Neuronal stem cell (in vitro differentiated cells): ENCODE results near the gene SHC2.
"Not testable (repeated sequence)": the region's sequence is repeated elsewhere in the genome, so short reads cannot be mapped to it uniquely, and the experiment has no call there.

Source experiments
- DNase-seq: peaks from one replicate; pipeline ENCODE4 v3.0.0-alpha.2; 2013; ENCODE audit warnings: low spot score
- H2AFZ ChIP-seq: one replicate; pipeline ENCODE4 v1.6.1; 2013; ENCODE audit warnings: mild to moderate bottlenecking, low read length, inconsistent platforms
- H2AK5ac ChIP-seq: 2 replicates; pipeline ENCODE4 v1.6.1; 2013; ENCODE audit warnings: low read depth, mild to moderate bottlenecking, inconsistent platforms, low read length, moderate library complexity, mixed read lengths
- H2BK120ac ChIP-seq: 2 replicates; pipeline ENCODE4 v1.6.1; 2013; ENCODE audit warnings: low read depth, mild to moderate bottlenecking, inconsistent platforms, low read length, moderate library complexity, mixed read lengths
- H2BK12ac ChIP-seq: one replicate; pipeline ENCODE4 v1.6.1; 2013; ENCODE audit warnings: low read length, inconsistent platforms
- H2BK15ac ChIP-seq: 2 replicates; pipeline ENCODE4 v1.6.1; 2013; ENCODE audit warnings: mild to moderate bottlenecking, low read length, inconsistent platforms, mixed read lengths
- H2BK5ac ChIP-seq: one replicate; pipeline ENCODE4 v1.6.1; 2013; ENCODE audit warnings: inconsistent platforms, mild to moderate bottlenecking, low read length, moderate library complexity
- H3K14ac ChIP-seq: one replicate; pipeline ENCODE4 v1.6.1; 2013; ENCODE audit warnings: low read length, inconsistent platforms
- H3K18ac ChIP-seq: 2 replicates; pipeline ENCODE4 v1.6.1; 2013; ENCODE audit warnings: low read length, inconsistent platforms
- H3K23ac ChIP-seq: 2 replicates; pipeline ENCODE4 v1.6.1; 2013; ENCODE audit warnings: low read depth, mild to moderate bottlenecking, mixed read lengths, low read length, inconsistent platforms; ENCODE audit not compliant: poor library complexity
- H3K27ac ChIP-seq: replicated peaks from 3 replicates; pipeline ENCODE4 v1.5.1; 2013; ENCODE audit warnings: low read length, inconsistent platforms
- H3K27me3 ChIP-seq, 3 experiments: 2 replicates each; pipeline ENCODE4 v1.6.1; 2013; ENCODE audit warnings: low read length in 3 of 3, mild to moderate bottlenecking in 2 of 3, inconsistent platforms in 1 of 3, low read depth in 1 of 3, mixed read lengths in 1 of 3, moderate library complexity in 1 of 3; ENCODE audit not compliant: control insufficient read depth in 3 of 3, insufficient read depth in 3 of 3
- H3K36me3 ChIP-seq, 2 donors: replicated peaks in 1 of 2; 2 replicates each; pipeline ENCODE4 v1.6.1; 2013; ENCODE audit warnings: low read length in 2 of 2; ENCODE audit not compliant: control insufficient read depth in 2 of 2, insufficient read depth in 2 of 2
- H3K4ac ChIP-seq: 2 replicates; pipeline ENCODE4 v1.6.1; 2013; ENCODE audit warnings: inconsistent platforms, mild to moderate bottlenecking, low read length, moderate library complexity
- H3K4me1 ChIP-seq, 2 donors: 1 replicate in 1 of 2; 2 replicates in 1 of 2; pipeline ENCODE4 v1.6.1; 2013; ENCODE audit warnings: low read length in 2 of 2, low read depth in 1 of 2; ENCODE audit not compliant: control insufficient read depth in 2 of 2, insufficient read depth in 1 of 2
- H3K4me2 ChIP-seq: one replicate; pipeline ENCODE4 v1.6.1; 2013; ENCODE audit warnings: mild to moderate bottlenecking, low read length, inconsistent platforms; ENCODE audit not compliant: insufficient read depth, poor library complexity, severe bottlenecking
- H3K4me3 ChIP-seq, 2 donors: 2 replicates each; pipeline ENCODE4 v1.5.1; 2013; ENCODE audit warnings: low read length in 2 of 2, mild to moderate bottlenecking in 2 of 2, inconsistent platforms in 1 of 2, moderate library complexity in 1 of 2
- H3K79me1 ChIP-seq: one replicate; pipeline ENCODE4 v1.6.1; 2013; ENCODE audit warnings: low read depth, mild to moderate bottlenecking, inconsistent platforms, low read length, moderate library complexity
- H3K9ac ChIP-seq: one replicate; pipeline ENCODE4 v1.6.1; 2013; ENCODE audit warnings: mild to moderate bottlenecking, low read depth, low read length, inconsistent platforms; ENCODE audit not compliant: poor library complexity
- H3K9me3 ChIP-seq, 2 donors: replicated peaks in 1 of 2; 2 replicates each; pipeline versions ENCODE3 to v1.6.1; 2013; ENCODE audit warnings: low read length in 2 of 2, mild to moderate bottlenecking in 2 of 2, inconsistent platforms in 1 of 2, low read depth in 1 of 2, mixed read lengths in 1 of 2, moderate library complexity in 1 of 2; ENCODE audit not compliant: control insufficient read depth in 2 of 2, insufficient read depth in 1 of 2
- H4K8ac ChIP-seq: one replicate; pipeline ENCODE4 v1.6.1; 2013; ENCODE audit warnings: low read depth, mild to moderate bottlenecking, inconsistent platforms, low read length, moderate library complexity
- H4K91ac ChIP-seq: one replicate; pipeline ENCODE4 v1.6.1; 2013; ENCODE audit warnings: low read length, low read depth, mild to moderate bottlenecking, inconsistent platforms; ENCODE audit not compliant: poor library complexity
- WGBS, 2 donors: extraction: QIAGEN DNeasy Blood & Tissue Kit; methylation state at CpG; one replicate each; pipeline ENCODE4 v1.1.7; 2013; ENCODE audit warnings: missing lambda C conversion rate in 2 of 2, mixed read lengths in 1 of 2; ENCODE audit not compliant: insufficient read length in 2 of 2, insufficient replicate concordance in 1 of 2; ENCODE audit errors: extremely low coverage in 2 of 2; 5-methylcytosine and 5-hydroxymethylcytosine counted together

Gene SHC2

GRCh38 chr19:381901-382300 lies 78.9 kb downstream of the SHC2 start:
- no CpG with 5 or more reads among the region's 11 CpGs for WGBS, 2 donors
- H2AFZ ChIP-seq, DNase-seq: not testable (repeated sequence)

DNA sequence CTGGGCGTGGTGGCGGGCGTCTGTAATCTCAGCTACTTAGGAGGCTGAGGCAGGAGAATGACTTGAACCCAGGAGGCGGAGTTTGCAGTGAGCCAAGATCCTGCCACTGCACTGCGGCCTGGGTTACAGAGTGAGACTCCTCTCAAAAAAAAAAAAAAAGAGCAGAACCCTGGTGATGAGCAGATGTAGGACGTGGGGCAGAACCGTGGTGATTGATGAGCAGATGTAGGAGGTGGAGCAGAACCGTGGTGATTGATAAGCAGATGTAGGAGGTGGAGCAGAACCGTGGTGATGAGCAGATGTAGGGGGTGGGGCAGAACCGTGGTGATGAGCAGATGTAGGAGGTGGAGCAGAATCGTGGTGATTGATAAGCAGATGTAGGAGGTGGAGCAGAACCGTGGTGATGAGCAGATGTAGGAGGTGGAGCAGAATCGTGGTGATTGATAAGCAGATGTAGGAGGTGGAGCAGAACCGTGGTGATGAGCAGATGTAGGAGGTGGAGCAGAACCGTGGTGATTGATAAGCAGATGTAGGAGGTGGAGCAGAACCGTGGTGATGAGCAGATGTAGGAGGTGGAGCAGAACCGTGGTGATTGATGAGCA lies 80.1 kb downstream of the SHC2 start:
- not testable (repeated sequence) for H2AFZ ChIP-seq, H3K9ac ChIP-seq, H3K27ac ChIP-seq, H2BK12ac ChIP-seq, H4K8ac ChIP-seq, H3K23ac ChIP-seq, H2BK120ac ChIP-seq, DNase-seq, H3K27me3 ChIP-seq, H3K4ac ChIP-seq, H3K4me3 ChIP-seq, H2BK5ac ChIP-seq, H3K79me1 ChIP-seq, H3K4me2 ChIP-seq, H2BK15ac ChIP-seq, H3K36me3 ChIP-seq, H3K18ac ChIP-seq, H3K14ac ChIP-seq, H3K9me3 ChIP-seq, H4K91ac ChIP-seq, H3K4me1 ChIP-seq, H2AK5ac ChIP-seq
- no CpG with 5 or more reads among the region's 17 CpGs for WGBS, 2 donors

More at GRCh38 chr19:381901-382300, 78.9 kb downstream of the SHC2 start:
- not testable (repeated sequence) for H3K9me3 ChIP-seq, H2BK120ac ChIP-seq, H2AK5ac ChIP-seq, H2BK15ac ChIP-seq, H3K4me2 ChIP-seq, H3K27ac ChIP-seq, H3K23ac ChIP-seq, H3K14ac ChIP-seq, H3K79me1 ChIP-seq, H3K36me3 ChIP-seq, H3K4me3 ChIP-seq, H4K91ac ChIP-seq, H3K4me1 ChIP-seq, H3K27me3 ChIP-seq, H3K9ac ChIP-seq, H2BK5ac ChIP-seq, H4K8ac ChIP-seq, H3K4ac ChIP-seq, H3K18ac ChIP-seq, H2BK12ac ChIP-seq

GRCh38 chr19:379796-380195 lies 81.0 kb downstream of the SHC2 start:
- no peak overlapping the region for H2BK15ac ChIP-seq
- no peak overlapping the region for H4K8ac ChIP-seq
- H3K9ac ChIP-seq = no peak overlapping the region
- no peak overlapping the region for H4K91ac ChIP-seq
- no peaks in the 10 kb centered on the region for H3K79me1 ChIP-seq
- no peak overlapping the region for H2AK5ac ChIP-seq
- no peak overlapping the region for H3K14ac ChIP-seq
- WGBS, 2 donors = no CpG with 5 or more reads among the region's 16 CpGs
- peaks cover 0 to 14% (median 0%) of the 10 kb centered on the region in 3 experiments for H3K27me3 ChIP-seq
- no peaks in the 10 kb centered on the region for H3K36me3 ChIP-seq
- no peak overlapping the region for H3K27ac ChIP-seq
- no peak overlapping the region for H3K4me3 ChIP-seq
- no peak for DNase-seq
- peaks cover 0 to 2% of the 10 kb centered on the region in 2 donors for H3K9me3 ChIP-seq
- peaks cover 0 to 6% of the 10 kb centered on the region in 2 donors for H3K4me1 ChIP-seq
- H3K4me2 ChIP-seq = no peak overlapping the region
- no peak overlapping the region for H3K4ac ChIP-seq
- no peak overlapping the region for H2AFZ ChIP-seq
- H2BK5ac ChIP-seq = no peak overlapping the region
- no peak overlapping the region for H3K23ac ChIP-seq
- peak overlapping the region; percentile 11 for H3K18ac ChIP-seq
- H2BK12ac ChIP-seq = no peak overlapping the region
- no peak overlapping the region for H2BK120ac ChIP-seq

GRCh38 chr19:378706-379105 lies 82.1 kb downstream of the SHC2 start:
- no peak overlapping the region for H3K14ac ChIP-seq
- H2BK5ac ChIP-seq = no peak overlapping the region
- H3K27me3 ChIP-seq = peaks cover 0 to 25% (median 0%) of the 10 kb centered on the region in 3 experiments
- WGBS, 2 donors = no CpG with 5 or more reads among the region's 14 CpGs
- H3K27ac ChIP-seq = no peak overlapping the region
- no peak overlapping the region for H2AFZ ChIP-seq
- H2BK12ac ChIP-seq = no peak overlapping the region
- H4K91ac ChIP-seq = no peak overlapping the region
- peak overlapping the region; percentile 15 for H3K9ac ChIP-seq
- H3K4me1 ChIP-seq = peaks cover 0 to 2% of the 10 kb centered on the region in 2 donors
- no peak overlapping the region for H3K4me2 ChIP-seq
- peak overlapping the region; percentile 53 for H3K18ac ChIP-seq
- peaks cover 0 to 2% of the 10 kb centered on the region in 2 donors for H3K9me3 ChIP-seq
- H2BK15ac ChIP-seq = peak overlapping the region; percentile 89
- H3K4me3 ChIP-seq = no peak overlapping the region
- H2AK5ac ChIP-seq = peak overlapping the region; percentile 70
- no peak for DNase-seq
- H3K4ac ChIP-seq = no peak overlapping the region
- no peak overlapping the region for H3K23ac ChIP-seq
- H2BK120ac ChIP-seq = no peak overlapping the region
- H3K36me3 ChIP-seq = no peaks in the 10 kb centered on the region
- no peak overlapping the region for H4K8ac ChIP-seq
- no peaks in the 10 kb centered on the region for H3K79me1 ChIP-seq
